Metanephros (tissue), 1 donor: ENCODE measurements around the gene SPACDR. TPM values are rescaled to one million over a fixed set of nuclear protein-coding genes. Genes with fewer than 3 reads are reported as not detected.

Source experiments
- total RNA-seq: library from RNA; depleted of rRNA; stranded (reverse); fragments of >200 nt; gene quantifications from one replicate; pipeline ENCODE4 v1.2.3, GENCODE V29; 2014

SPACDR gene
- 0.58 TPM for total RNA-seq

GRCh38 chr7:100464210-100464660 is at the start of gene SPACDR:
SPACDR (minus strand) TSS chr7:100464260; CDS start chr7:100464025, 235 bp downstream.

GRCh38 chr7:100483722-100484672 is 19.9 kb upstream of the SPACDR start, which contains the start of gene NYAP1:
NYAP1 (plus strand) TSS chr7:100483927; CDS start chr7:100485312, 1,385 bp downstream.

GRCh38 chr7:100478958-100479660 is 15.0 kb upstream of the SPACDR start, which contains the start of gene TSC22D4:
TSC22D4 (minus strand) TSS chr7:100479214; CDS start chr7:100478038, 1,176 bp downstream.

GRCh38 chr7:100429637-100430492 is 34.2 kb downstream of the SPACDR start, which contains the start of gene MEPCE:
MEPCE (plus strand) TSS chr7:100429831; CDS start chr7:100430019, 188 bp downstream.

GRCh38 chr7:100428199-100428966 is 35.7 kb downstream of the SPACDR start, which contains the start of gene ZCWPW1:
ZCWPW1 (minus strand) TSS chr7:100428703; CDS start chr7:100420649, 8,054 bp downstream.

Other genes starting within 250 kb of the SPACDR start
- gene PVRIG, start 244.3 kb downstream of the SPACDR start, total RNA-seq = not detected
- not detected for gene SPDYE3, start 156.6 kb downstream of the SPACDR start, total RNA-seq
- 39.7 TPM for gene PILRB, start 106.1 kb downstream of the SPACDR start, total RNA-seq
- 6.1 TPM for gene PILRA, start 90.8 kb downstream of the SPACDR start, total RNA-seq
- 2.0 TPM for gene ZCWPW1, start 35.6 kb downstream of the SPACDR start, total RNA-seq
- gene MEPCE, start 34.4 kb downstream of the SPACDR start, total RNA-seq = 42.0 TPM
- 20.1 TPM for gene PPP1R35, start 27.8 kb downstream of the SPACDR start, total RNA-seq
- gene TSC22D4, start 15.0 kb upstream of the SPACDR start, total RNA-seq = 41.9 TPM
- 2.9 TPM for gene NYAP1, start 19.7 kb upstream of the SPACDR start, total RNA-seq
- 13.9 TPM for gene AGFG2, start 74.9 kb upstream of the SPACDR start, total RNA-seq
- gene SAP25, start 109.6 kb upstream of the SPACDR start, total RNA-seq = 2.7 TPM
- 43.5 TPM for gene LRCH4, start 121.9 kb upstream of the SPACDR start, total RNA-seq
- 0.82 TPM for gene FBXO24, start 122.1 kb upstream of the SPACDR start, total RNA-seq
- gene PCOLCE, start 138.1 kb upstream of the SPACDR start, total RNA-seq = 101 TPM
- 15.4 TPM for gene MOSPD3, start 148.3 kb upstream of the SPACDR start, total RNA-seq
- 5.3 TPM for gene TFR2, start 177.3 kb upstream of the SPACDR start, total RNA-seq
- not detected for gene ACTL6B, start 192.2 kb upstream of the SPACDR start, total RNA-seq
- 209 TPM for gene GNB2, start 209.5 kb upstream of the SPACDR start, total RNA-seq
- 36.3 TPM for gene GIGYF1, start 230.0 kb upstream of the SPACDR start, total RNA-seq
- 46.1 TPM for gene POP7, start 241.9 kb upstream of the SPACDR start, total RNA-seq